Measurements from ENCODE around the gene TMEM151A.

- TF ChIP-seq CTCF (IDR thresholded peaks at IDR 0.05) = no peak
- no peak for TF ChIP-seq POLR2A (IDR thresholded peaks at IDR 0.05)
Measured at GRCh38 chr11:66272596-66272995, 19.1 kb upstream of the TMEM151A start.

Measured in Peyer's patch (tissue), 4 donors.